ENCODE measurements around the gene ARL13B.

Gene ARL13B

GRCh38 chr3:93991631-93992030 is 11.7 kb downstream of the ARL13B start:
- TF ChIP-seq PAX5 (IDR thresholded peaks at IDR 0.05; ENCODE audit: insufficient read depth, low read length, severe bottlenecking) (no peak), SPI1 (IDR thresholded peaks at IDR 0.05; ENCODE audit: low read depth, low read length) (no peak), TAF1 (IDR thresholded peaks at IDR 0.05; ENCODE audit: low read depth, low read length) (no peak), POLR2A (IDR thresholded peaks at IDR 0.05; ENCODE audit: low read depth, low read length) (no peak), POU2F2 (IDR thresholded peaks at IDR 0.05; ENCODE audit: low read depth, low read length) (no peak), POLR2AphosphoS5 (IDR thresholded peaks at IDR 0.05; ENCODE audit: low read depth, low read length) (no peak)
- FAIRE-seq (no peak), DNase-seq (ENCODE audit: insufficient read length, low spot score) (no peak)

GRCh38 chr3:93992207-93992606 is 12.3 kb downstream of the ARL13B start:
- DNase-seq (ENCODE audit: insufficient read length, low spot score), result no peak
- FAIRE-seq, result no peak

GRCh38 chr3:93994056-93994455 is 14.1 kb downstream of the ARL13B start:
- no peak for FAIRE-seq
- DNase-seq (ENCODE audit: insufficient read length, low spot score), result no peak
- TF ChIP-seq PAX5 (IDR thresholded peaks at IDR 0.05; ENCODE audit: insufficient read depth, low read length, severe bottlenecking) (no peak), POU2F2 (IDR thresholded peaks at IDR 0.05; ENCODE audit: low read depth, low read length) (no peak), POLR2AphosphoS5 (IDR thresholded peaks at IDR 0.05; ENCODE audit: low read depth, low read length) (no peak), SPI1 (IDR thresholded peaks at IDR 0.05; ENCODE audit: low read depth, low read length) (no peak), POLR2A (IDR thresholded peaks at IDR 0.05; ENCODE audit: low read depth, low read length) (no peak), TAF1 (IDR thresholded peaks at IDR 0.05; ENCODE audit: low read depth, low read length) (no peak)

More at GRCh38 chr3:93992207-93992606, 12.3 kb downstream of the ARL13B start:
- TF ChIP-seq POU2F2 (IDR thresholded peaks at IDR 0.05; ENCODE audit: low read depth, low read length), result no peak
- no peak for TF ChIP-seq POLR2A (IDR thresholded peaks at IDR 0.05; ENCODE audit: low read depth, low read length)
- TF ChIP-seq SPI1 (IDR thresholded peaks at IDR 0.05; ENCODE audit: low read depth, low read length), result no peak
- no peak for TF ChIP-seq PAX5 (IDR thresholded peaks at IDR 0.05; ENCODE audit: insufficient read depth, low read length, severe bottlenecking)
- no peak for TF ChIP-seq TAF1 (IDR thresholded peaks at IDR 0.05; ENCODE audit: low read depth, low read length)
- TF ChIP-seq POLR2AphosphoS5 (IDR thresholded peaks at IDR 0.05; ENCODE audit: low read depth, low read length), result no peak

GRCh38 chr3:94001191-94001590 is 21.2 kb downstream of the ARL13B start:
- FAIRE-seq (no peak), DNase-seq (ENCODE audit: insufficient read length, low spot score) (no peak)
- TF ChIP-seq SPI1 (IDR thresholded peaks at IDR 0.05; ENCODE audit: low read depth, low read length) (no peak), POLR2A (IDR thresholded peaks at IDR 0.05; ENCODE audit: low read depth, low read length) (no peak), POU2F2 (IDR thresholded peaks at IDR 0.05; ENCODE audit: low read depth, low read length) (no peak), POLR2AphosphoS5 (IDR thresholded peaks at IDR 0.05; ENCODE audit: low read depth, low read length) (no peak), PAX5 (IDR thresholded peaks at IDR 0.05; ENCODE audit: insufficient read depth, low read length, severe bottlenecking) (no peak), TAF1 (IDR thresholded peaks at IDR 0.05; ENCODE audit: low read depth, low read length) (no peak)

GRCh38 chr3:94001827-94002495 is 22.0 kb downstream of the ARL13B start:
- FAIRE-seq (no peak), DNase-seq (ENCODE audit: insufficient read length, low spot score) (no peak)
- no peak for TF ChIP-seq SPI1 (IDR thresholded peaks at IDR 0.05; ENCODE audit: low read depth, low read length)
- TF ChIP-seq TAF1 (IDR thresholded peaks at IDR 0.05; ENCODE audit: low read depth, low read length), result no peak
- TF ChIP-seq POU2F2 (IDR thresholded peaks at IDR 0.05; ENCODE audit: low read depth, low read length), result no peak
- no peak for TF ChIP-seq PAX5 (IDR thresholded peaks at IDR 0.05; ENCODE audit: insufficient read depth, low read length, severe bottlenecking)
- no peak for TF ChIP-seq POLR2A (IDR thresholded peaks at IDR 0.05; ENCODE audit: low read depth, low read length)
- no peak for TF ChIP-seq POLR2AphosphoS5 (IDR thresholded peaks at IDR 0.05; ENCODE audit: low read depth, low read length)

- peak; percentile 1 for DNase-seq (ENCODE audit: insufficient read length, low spot score)
- no peak for TF ChIP-seq TAF1 (IDR thresholded peaks at IDR 0.05; ENCODE audit: low read depth, low read length)
- TF ChIP-seq POLR2AphosphoS5 (IDR thresholded peaks at IDR 0.05; ENCODE audit: low read depth, low read length), result no peak
- peak; percentile 94 for FAIRE-seq
Measured at GRCh38 chr3:94004301-94004910, 24.5 kb downstream of the ARL13B start.

GRCh38 chr3:94008253-94008652 is 28.3 kb downstream of the ARL13B start:
- no peak for DNase-seq (ENCODE audit: insufficient read length, low spot score)
- no peak for FAIRE-seq
- TF ChIP-seq POLR2AphosphoS5 (IDR thresholded peaks at IDR 0.05; ENCODE audit: low read depth, low read length), result no peak
- no peak for TF ChIP-seq POLR2A (IDR thresholded peaks at IDR 0.05; ENCODE audit: low read depth, low read length)
- TF ChIP-seq POU2F2 (IDR thresholded peaks at IDR 0.05; ENCODE audit: low read depth, low read length), result no peak
- TF ChIP-seq PAX5 (IDR thresholded peaks at IDR 0.05; ENCODE audit: insufficient read depth, low read length, severe bottlenecking), result no peak
- no peak for TF ChIP-seq TAF1 (IDR thresholded peaks at IDR 0.05; ENCODE audit: low read depth, low read length)
- no peak for TF ChIP-seq SPI1 (IDR thresholded peaks at IDR 0.05; ENCODE audit: low read depth, low read length)

GRCh38 chr3:94009608-94010007 is 29.7 kb downstream of the ARL13B start:
- DNase-seq (ENCODE audit: insufficient read length, low spot score), result no peak
- TF ChIP-seq SPI1 (IDR thresholded peaks at IDR 0.05; ENCODE audit: low read depth, low read length) (no peak), TAF1 (IDR thresholded peaks at IDR 0.05; ENCODE audit: low read depth, low read length) (no peak), POLR2AphosphoS5 (IDR thresholded peaks at IDR 0.05; ENCODE audit: low read depth, low read length) (no peak), PAX5 (IDR thresholded peaks at IDR 0.05; ENCODE audit: insufficient read depth, low read length, severe bottlenecking) (no peak), POU2F2 (IDR thresholded peaks at IDR 0.05; ENCODE audit: low read depth, low read length) (no peak), POLR2A (IDR thresholded peaks at IDR 0.05; ENCODE audit: low read depth, low read length) (no peak)
- no peak for FAIRE-seq

- FAIRE-seq (no peak), DNase-seq (ENCODE audit: insufficient read length, low spot score) (no peak)
- TF ChIP-seq POLR2A (IDR thresholded peaks at IDR 0.05; ENCODE audit: low read depth, low read length) (no peak), PAX5 (IDR thresholded peaks at IDR 0.05; ENCODE audit: insufficient read depth, low read length, severe bottlenecking) (no peak), POU2F2 (IDR thresholded peaks at IDR 0.05; ENCODE audit: low read depth, low read length) (no peak), SPI1 (IDR thresholded peaks at IDR 0.05; ENCODE audit: low read depth, low read length) (no peak), POLR2AphosphoS5 (IDR thresholded peaks at IDR 0.05; ENCODE audit: low read depth, low read length) (no peak), TAF1 (IDR thresholded peaks at IDR 0.05; ENCODE audit: low read depth, low read length) (no peak)
Measured at GRCh38 chr3:94011233-94011711, 31.3 kb downstream of the ARL13B start.
